ENCODE results near the gene FAM89B. TPM values are rescaled to one million over a fixed set of nuclear protein-coding genes. Genes with fewer than 3 reads are reported as not detected.

Gene FAM89B
- total and polyA plus RNA-seq, 2 donors (not counting 1 experiment from before 2014, with no cell fraction given) = 30.4 to 50.2 TPM

- H3K27me3 Mint-ChIP-seq = no peaks in the 10 kb centered on the region
- TF ChIP-seq CTCF (IDR thresholded peaks at IDR 0.05) (no peak), EZH2 (IDR thresholded peaks at IDR 0.05; ENCODE audit: borderline replicate concordance, insufficient read depth, low read depth, low read length, poor library complexity, severe bottlenecking) (no peak)
- H3K4me1 Mint-ChIP-seq = peaks cover 42% of the 10 kb centered on the region
- H3K9me3 Mint-ChIP-seq (ENCODE audit: insufficient read depth) = no peaks in the 10 kb centered on the region
- DNase-seq (no peak), ATAC-seq (ENCODE audit: low read depth) (no peak)
- H3K4me3 Mint-ChIP-seq = no peak overlapping the region
- ChIA-PET POLR2A (interaction anchor here (0.8 kb wide), 1 partner anchor 28 kb away, joined by 4 read pairs; no protein-coding TSS in a partner anchor), CTCF (interaction anchor here (1.9 kb wide), 1 partner anchor 32 kb away, joined by 5 read pairs; no protein-coding TSS in a partner anchor)
- peaks cover 48% of the 10 kb centered on the region for H3K79me2 ChIP-seq (ENCODE audit: control insufficient read depth, insufficient read depth, low read length)
- peaks cover 32 to 35% of the 10 kb centered on the region in 2 donors for H3K4me1 ChIP-seq (ENCODE audit: control insufficient read depth in 2 of 2, insufficient read depth in 2 of 2, low read length in 2 of 2)
- WGBS (ENCODE audit: insufficient coverage) = 91% methylated on average over 5 of the region's 5 CpGs
- H3K9me3 ChIP-seq (ENCODE audit: control extremely low read depth in 1 of 3, control insufficient read depth in 2 of 3, insufficient read depth in 1 of 3, low read length in 2 of 3) = peaks cover 0 to 5% (median 0%) of the 10 kb centered on the region in 3 donors
- H3K4me2 ChIP-seq (replicated peaks; ENCODE audit: low read depth, low read length, poor library complexity, severe bottlenecking) = no peak overlapping the region
- H2AFZ ChIP-seq (ENCODE audit: insufficient read depth, low read depth, low read length, poor library complexity, severe bottlenecking) = no peak overlapping the region
- H3K27me3 ChIP-seq (replicated peaks in 1 of 4; ENCODE audit: control extremely low read depth in 1 of 4, control insufficient read depth in 3 of 4, insufficient read depth in 4 of 4, low read length in 3 of 4) = no peaks in the 10 kb centered on the region
- H3K9ac ChIP-seq (ENCODE audit: low read length) = no peak overlapping the region
- H4K20me1 ChIP-seq (ENCODE audit: control insufficient read depth, insufficient read depth, low read length, poor library complexity, severe bottlenecking) = peaks cover 41% of the 10 kb centered on the region
- peak overlapping the region; percentile 78 for H3K27ac Mint-ChIP-seq
- H3K36me3 ChIP-seq (replicated peaks in 1 of 2; ENCODE audit: control extremely low read depth in 1 of 2, control insufficient read depth in 1 of 2, extremely low read depth in 1 of 2, insufficient read depth in 2 of 2, low read length in 1 of 2) = peaks cover 0 to 59% of the 10 kb centered on the region in 2 experiments
- peak overlapping the region in 1 of 2 donors; percentile 89 for H3K27ac ChIP-seq (ENCODE audit: low read length in 2 of 2)
- H3K4me3 ChIP-seq (ENCODE audit: control extremely low read depth in 1 of 5, extremely low read depth in 1 of 5, insufficient read depth in 1 of 5, low read depth in 2 of 5, low read length in 4 of 5) = no peak overlapping the region
- intact Hi-C loops (cut with micrococcal nuclease) = loop anchor here (10.0 kb wide), 1 partner anchor 495 kb away; the partner anchor contains the start of genes TM7SF2 and ZNHIT2
Measured at GRCh38 chr11:65609665-65610064, 37.3 kb downstream of the FAM89B start.

GRCh38 chr11:65610404-65610803 is 38.1 kb downstream of the FAM89B start:
- ChIA-PET CTCF (interaction anchor here (1.9 kb wide), 1 partner anchor 33 kb away, joined by 5 read pairs; no protein-coding TSS in a partner anchor), POLR2A (interaction anchor here (0.8 kb wide), 1 partner anchor 29 kb away, joined by 4 read pairs; no protein-coding TSS in a partner anchor)
- H3K4me1 ChIP-seq (ENCODE audit: control insufficient read depth in 2 of 2, insufficient read depth in 2 of 2, low read length in 2 of 2) = peaks cover 32 to 35% of the 10 kb centered on the region in 2 donors
- intact Hi-C loops (cut with micrococcal nuclease) = loop anchor here (10.0 kb wide), 1 partner anchor 496 kb away; the partner anchor contains the start of genes TM7SF2 and ZNHIT2
- H4K20me1 ChIP-seq (ENCODE audit: control insufficient read depth, insufficient read depth, low read length, poor library complexity, severe bottlenecking) = peaks cover 41% of the 10 kb centered on the region
- Mint-ChIP-seq H3K9me3 (ENCODE audit: insufficient read depth) (no peaks in the 10 kb centered on the region), H3K27ac (peak overlapping the region; percentile 78), H3K4me3 (no peak overlapping the region), H3K27me3 (no peaks in the 10 kb centered on the region), H3K4me1 (peaks cover 42% of the 10 kb centered on the region)
- no peaks in the 10 kb centered on the region for H3K27me3 ChIP-seq (replicated peaks in 1 of 4; ENCODE audit: control extremely low read depth in 1 of 4, control insufficient read depth in 3 of 4, insufficient read depth in 4 of 4, low read length in 3 of 4)
- ATAC-seq (ENCODE audit: low read depth) (no peak), DNase-seq (no peak)
- H3K4me3 ChIP-seq (ENCODE audit: control extremely low read depth in 1 of 5, extremely low read depth in 1 of 5, insufficient read depth in 1 of 5, low read depth in 2 of 5, low read length in 4 of 5) = no peak overlapping the region
- peak overlapping the region in 1 of 2 donors; percentile 89 for H3K27ac ChIP-seq (ENCODE audit: low read length in 2 of 2)
- H2AFZ ChIP-seq (ENCODE audit: insufficient read depth, low read depth, low read length, poor library complexity, severe bottlenecking) = no peak overlapping the region
- H3K4me2 ChIP-seq (replicated peaks; ENCODE audit: low read depth, low read length, poor library complexity, severe bottlenecking) = peak overlapping the region; percentile 84
- H3K36me3 ChIP-seq (replicated peaks in 1 of 2; ENCODE audit: control extremely low read depth in 1 of 2, control insufficient read depth in 1 of 2, extremely low read depth in 1 of 2, insufficient read depth in 2 of 2, low read length in 1 of 2) = peaks cover 0 to 52% of the 10 kb centered on the region in 2 experiments
- 91% methylated on average over 3 of the region's 6 CpGs for WGBS (ENCODE audit: insufficient coverage)
- peaks cover 50% of the 10 kb centered on the region for H3K79me2 ChIP-seq (ENCODE audit: control insufficient read depth, insufficient read depth, low read length)
- no peak overlapping the region for H3K9ac ChIP-seq (ENCODE audit: low read length)
- TF ChIP-seq CTCF (IDR thresholded peaks at IDR 0.05) (no peak), EZH2 (IDR thresholded peaks at IDR 0.05; ENCODE audit: borderline replicate concordance, insufficient read depth, low read depth, low read length, poor library complexity, severe bottlenecking) (no peak)
- H3K9me3 ChIP-seq (ENCODE audit: control extremely low read depth in 1 of 3, control insufficient read depth in 2 of 3, insufficient read depth in 1 of 3, low read length in 2 of 3) = peaks cover 0 to 5% (median 0%) of the 10 kb centered on the region in 3 donors
